Uterus (tissue), 2 donors: ENCODE measurements around the gene SLC39A3.

ENCODE experiments used
- CTCF ChIP-seq, 4 experiments: fragments of 200-600 bp in 2 of 4; fragments of 450-650 bp in 2 of 4; sonication (generic) in 2 of 4; IDR thresholded peaks; one replicate each; pipeline ENCODE4 v1.5.1; 2016 to 2019; ENCODE audit warnings: antibody characterized with exemption in 4 of 4, mild to moderate bottlenecking in 2 of 4, moderate library complexity in 1 of 4
- POLR2A ChIP-seq, 2 donors: fragments of 450-650 bp; IDR thresholded peaks; one replicate each; pipeline ENCODE4 v1.6.1; 2016; ENCODE audit warnings: antibody characterized with exemption in 2 of 2, mild to moderate bottlenecking in 1 of 2, moderate library complexity in 1 of 2

DNA sequence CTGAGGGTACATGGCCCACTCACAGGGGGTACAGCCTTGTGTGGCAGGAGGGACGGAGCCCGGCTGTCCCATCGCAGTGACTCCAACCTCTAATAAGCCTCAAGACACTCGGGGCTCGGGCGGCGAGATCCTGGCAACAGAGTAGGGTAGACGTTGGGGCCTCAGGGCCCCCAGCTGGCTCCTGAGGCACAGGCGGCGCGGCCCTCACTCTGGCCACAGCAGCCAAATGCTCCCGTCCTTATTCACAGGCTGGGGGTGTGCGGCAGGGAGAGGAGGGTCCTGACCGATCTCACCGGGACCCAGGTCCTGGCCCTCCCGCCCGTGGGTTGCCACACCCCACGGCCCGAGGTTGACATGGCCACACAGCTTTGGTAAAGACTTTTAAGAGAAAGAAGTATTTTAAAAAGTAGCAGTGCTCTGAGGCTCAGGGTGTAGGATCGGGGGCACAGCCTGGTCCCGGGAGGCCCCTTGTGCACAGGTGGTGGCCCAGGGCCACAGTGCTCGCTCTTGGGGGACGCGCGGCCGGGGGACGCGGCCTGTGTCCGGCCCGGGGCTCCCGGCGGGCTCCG lies 7.6 kb downstream of the SLC39A3 start:
- no peak for TF ChIP-seq POLR2A (IDR thresholded peaks at IDR 0.05)
- TF ChIP-seq CTCF (IDR thresholded peaks at IDR 0.05), result no peak
